GM18526 (cell line): ENCODE results near the gene METTL23.

ENCODE experiments used
- POLR2A ChIP-seq: IDR thresholded peaks from 3 replicates; pipeline ENCODE4 v1.6.1; 2011; ENCODE audit not compliant: insufficient read length; ENCODE audit errors: extremely low read depth

METTL23 gene

GRCh38 chr17:76737676-76738467, 11.2 kb downstream of the METTL23 start, which contains the start of gene MFSD11:
Gene MFSD11, plus strand, starts transcription at chr17:76738119. Its CDS starts 234 bp downstream, at chr17:76738353.
- TF ChIP-seq POLR2A, result no peak

DNA sequence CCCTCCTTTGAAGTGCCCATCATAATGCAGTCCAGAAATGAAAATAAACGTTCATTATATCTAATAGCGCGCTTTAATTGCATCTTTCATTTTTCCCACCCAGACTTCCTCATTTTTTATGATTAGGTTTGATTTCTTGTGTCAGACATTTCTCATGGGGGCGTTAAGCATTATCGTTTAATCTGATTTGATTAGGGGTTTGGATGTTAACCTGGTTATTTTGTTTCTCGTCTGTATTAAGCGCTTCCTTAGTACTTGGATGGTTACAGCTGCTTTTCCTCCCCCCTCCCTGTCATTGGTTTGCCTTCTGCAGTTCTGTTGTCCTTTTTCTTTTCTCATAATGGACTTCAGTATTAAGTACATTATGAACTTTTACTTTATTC, 11.8 kb downstream of the METTL23 start:
- TF ChIP-seq POLR2A, result no peak

- no peak for TF ChIP-seq POLR2A
Measured at GRCh38 chr17:76740329-76741118, 13.9 kb downstream of the METTL23 start.

GRCh38 chr17:76742958-76743357, 16.3 kb downstream of the METTL23 start:
- no peak for TF ChIP-seq POLR2A

GRCh38 chr17:76744747-76745146, 18.1 kb downstream of the METTL23 start:
- TF ChIP-seq POLR2A, result no peak

DNA sequence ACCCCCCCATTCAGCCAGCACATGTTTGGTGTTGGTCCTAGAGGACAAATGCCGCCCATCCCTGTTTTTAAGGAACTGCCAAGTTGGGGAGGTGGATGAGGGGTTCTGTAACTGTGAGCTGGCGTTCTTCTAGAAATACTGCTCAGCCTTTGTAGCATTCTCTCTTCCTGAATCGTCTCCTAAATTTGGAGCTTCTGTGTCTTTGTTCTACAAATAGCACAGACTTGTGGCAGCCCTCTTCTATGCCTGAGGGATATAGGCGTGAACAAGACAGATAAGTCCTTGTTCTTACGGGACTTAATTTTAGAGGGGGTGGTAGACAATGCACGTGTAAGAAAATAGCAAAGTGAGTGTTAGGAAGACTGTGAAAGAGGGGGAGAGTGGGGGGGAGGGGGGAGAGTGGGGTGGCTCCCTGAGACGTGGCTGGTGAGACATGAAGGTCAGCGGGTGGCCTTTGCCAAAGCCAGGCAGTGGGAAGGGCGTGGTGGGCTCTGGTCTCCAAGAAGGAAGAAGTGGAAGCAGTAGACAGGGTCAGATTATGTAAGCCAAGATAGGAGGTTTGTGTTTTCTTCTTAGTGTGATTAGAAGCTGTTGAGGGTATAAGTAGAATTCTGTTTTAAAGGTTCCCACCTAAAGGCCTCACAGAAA, 21.2 kb downstream of the METTL23 start:
- TF ChIP-seq POLR2A, result no peak

DNA sequence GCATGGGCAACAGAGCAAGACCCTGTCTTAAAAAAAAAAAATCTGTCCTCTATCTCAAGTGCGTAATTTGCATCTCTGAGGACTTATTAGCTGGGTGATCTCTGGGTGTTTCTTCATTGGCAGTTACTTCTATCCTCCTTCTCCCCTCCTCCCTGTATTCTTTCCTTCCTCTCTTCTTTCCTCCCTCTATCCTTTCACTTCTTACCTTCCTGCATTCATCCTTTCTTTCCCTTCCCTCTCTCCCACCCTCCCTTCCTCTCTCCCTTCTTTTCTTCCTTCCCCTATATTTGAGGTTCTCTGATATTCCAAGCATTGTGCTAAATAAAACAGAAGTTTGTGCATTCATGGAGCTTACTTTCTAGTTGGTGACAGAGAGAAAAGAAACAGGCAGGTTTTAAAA, 22.0 kb downstream of the METTL23 start:
- TF ChIP-seq POLR2A, result no peak

- no peak for TF ChIP-seq POLR2A
Measured at GRCh38 chr17:76751416-76751993, 24.9 kb downstream of the METTL23 start.

DNA sequence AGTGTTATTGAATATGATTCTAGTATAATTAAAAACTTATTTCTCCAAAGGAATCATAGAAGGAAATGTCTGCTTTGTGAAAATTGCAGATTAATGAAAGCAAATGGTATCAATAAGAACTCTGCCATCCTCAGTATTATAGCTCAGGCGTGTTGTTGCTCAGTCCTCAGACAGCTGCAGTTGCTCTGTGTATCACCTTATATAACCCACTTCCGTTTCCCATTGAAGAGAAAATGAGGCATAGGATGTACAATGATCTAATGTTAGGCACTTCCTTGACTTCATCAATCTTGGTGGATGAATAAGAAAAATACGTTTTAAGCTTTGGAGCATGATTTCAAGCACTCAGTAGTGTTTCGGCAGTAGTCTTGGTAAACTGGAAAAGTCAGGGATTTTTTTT, 25.4 kb downstream of the METTL23 start:
- no peak for TF ChIP-seq POLR2A

GRCh38 chr17:76753061-76753961, 26.7 kb downstream of the METTL23 start:
- TF ChIP-seq POLR2A, result no peak

GRCh38 chr17:76755285-76755684, 28.6 kb downstream of the METTL23 start:
- no peak for TF ChIP-seq POLR2A

DNA sequence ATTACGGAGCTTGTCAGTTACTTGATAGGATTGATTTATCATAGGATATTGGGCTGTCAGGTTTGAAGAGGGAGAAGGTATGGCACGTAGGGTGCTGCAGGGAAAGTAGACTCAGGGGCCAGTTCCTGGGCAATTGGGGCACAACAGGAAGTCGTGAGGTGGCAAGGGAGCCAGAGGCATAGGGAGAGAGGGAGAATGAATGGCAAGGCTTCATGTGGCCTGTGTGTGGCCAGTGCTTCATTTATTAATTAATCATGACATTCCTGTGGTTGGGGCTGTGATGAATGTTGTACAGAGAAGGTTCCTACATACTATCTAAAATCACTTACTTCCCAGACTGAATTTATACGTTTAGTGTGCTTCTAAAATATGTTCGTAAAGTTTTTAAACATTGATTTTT, 30.6 kb downstream of the METTL23 start:
- no peak for TF ChIP-seq POLR2A

- TF ChIP-seq POLR2A, result no peak
Measured at GRCh38 chr17:76758570-76758969, 31.9 kb downstream of the METTL23 start.

DNA sequence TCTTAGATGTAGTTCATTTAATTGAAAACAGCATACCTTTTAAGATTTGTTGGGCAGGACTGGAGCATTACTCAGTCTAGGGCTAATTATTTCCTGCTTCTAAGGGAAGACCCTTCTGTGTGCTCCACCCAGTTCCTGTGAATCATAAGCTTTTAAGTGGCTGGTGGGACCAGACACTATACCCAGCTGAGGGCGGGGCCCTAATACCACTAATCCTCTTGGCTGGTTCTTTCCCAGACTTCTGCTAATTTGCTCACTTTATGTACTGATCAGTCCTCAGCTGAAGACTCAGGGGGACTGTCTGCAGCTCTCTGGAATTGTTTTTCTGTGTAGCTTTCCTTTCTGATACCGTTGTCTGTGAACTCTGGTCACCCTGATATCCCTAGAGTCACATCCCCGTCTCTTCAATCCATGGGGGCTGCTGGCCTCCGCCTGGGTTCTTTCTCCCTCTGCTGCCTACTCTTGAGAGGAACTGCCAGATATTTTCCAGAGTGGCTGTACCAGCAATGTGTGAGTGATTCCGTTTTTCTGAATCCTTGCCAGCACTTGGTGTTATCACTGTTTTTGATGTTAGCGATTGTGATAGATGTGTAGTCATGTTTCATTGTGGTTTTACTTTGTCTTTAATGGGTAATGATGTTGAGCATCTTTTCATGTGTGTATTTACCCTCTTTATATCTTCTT, 46.3 kb downstream of the METTL23 start:
- no peak for TF ChIP-seq POLR2A
